Panc1 (cell line): ENCODE results near the gene LYRM1.

ENCODE experiments used
- POLR2AphosphoS5 ChIP-seq: IDR thresholded peaks from 2 replicates; pipeline ENCODE4 v1.6.1; 2012; ENCODE audit warnings: mild to moderate bottlenecking, low read depth, low read length, moderate library complexity
- SIN3A ChIP-seq: IDR thresholded peaks from 2 replicates; pipeline ENCODE4 v1.6.1; 2012; ENCODE audit warnings: low read depth, mild to moderate bottlenecking, low read length, moderate library complexity, borderline replicate concordance; ENCODE audit not compliant: insufficient read depth
- TCF7L2 ChIP-seq: IDR thresholded peaks from 2 replicates; pipeline ENCODE4 v1.6.1; 2011; ENCODE audit warnings: mild to moderate bottlenecking, low read depth, low read length, inconsistent platforms
- TF ChIP-seq, protein P1 (sequence below): fragments of 450-650 bp; IDR thresholded peaks from 2 replicates; pipeline ENCODE4 v1.5.1; 2017; ENCODE audit warnings: mild to moderate bottlenecking
- TF ChIP-seq, protein P2 (sequence below), 2 experiments: IDR thresholded peaks; 2 replicates each; pipeline ENCODE4 v1.6.1; 2011 to 2012; ENCODE audit warnings: low read depth in 2 of 2, control low read depth in 1 of 2, low read length in 1 of 2, mild to moderate bottlenecking in 1 of 2, moderate library complexity in 1 of 2; ENCODE audit not compliant: insufficient read depth in 1 of 2

DNA sequence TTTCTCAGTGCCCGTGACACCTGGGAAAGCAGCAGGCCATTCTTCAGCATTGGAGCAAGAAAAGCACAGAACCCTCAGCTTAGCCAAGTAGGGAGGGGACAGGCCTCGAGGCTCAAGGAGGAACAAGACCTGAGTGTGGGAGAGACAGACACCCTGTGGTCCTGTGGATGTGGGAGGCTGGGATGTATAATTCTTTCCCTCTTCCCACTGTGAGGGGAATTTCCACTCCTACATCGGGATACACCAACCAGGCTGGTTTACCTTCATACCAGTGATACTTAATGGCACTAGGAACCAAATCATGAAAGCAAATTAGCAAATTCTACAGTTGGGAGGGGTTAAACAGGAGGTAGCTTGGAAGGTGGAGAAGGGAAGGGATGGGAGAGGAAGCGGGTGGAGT lies 41.7 kb downstream of the LYRM1 start:
- TF ChIP-seq, protein P1, sequence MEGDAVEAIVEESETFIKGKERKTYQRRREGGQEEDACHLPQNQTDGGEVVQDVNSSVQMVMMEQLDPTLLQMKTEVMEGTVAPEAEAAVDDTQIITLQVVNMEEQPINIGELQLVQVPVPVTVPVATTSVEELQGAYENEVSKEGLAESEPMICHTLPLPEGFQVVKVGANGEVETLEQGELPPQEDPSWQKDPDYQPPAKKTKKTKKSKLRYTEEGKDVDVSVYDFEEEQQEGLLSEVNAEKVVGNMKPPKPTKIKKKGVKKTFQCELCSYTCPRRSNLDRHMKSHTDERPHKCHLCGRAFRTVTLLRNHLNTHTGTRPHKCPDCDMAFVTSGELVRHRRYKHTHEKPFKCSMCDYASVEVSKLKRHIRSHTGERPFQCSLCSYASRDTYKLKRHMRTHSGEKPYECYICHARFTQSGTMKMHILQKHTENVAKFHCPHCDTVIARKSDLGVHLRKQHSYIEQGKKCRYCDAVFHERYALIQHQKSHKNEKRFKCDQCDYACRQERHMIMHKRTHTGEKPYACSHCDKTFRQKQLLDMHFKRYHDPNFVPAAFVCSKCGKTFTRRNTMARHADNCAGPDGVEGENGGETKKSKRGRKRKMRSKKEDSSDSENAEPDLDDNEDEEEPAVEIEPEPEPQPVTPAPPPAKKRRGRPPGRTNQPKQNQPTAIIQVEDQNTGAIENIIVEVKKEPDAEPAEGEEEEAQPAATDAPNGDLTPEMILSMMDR = no peak
- TF ChIP-seq SIN3A = no peak
- no peak for TF ChIP-seq POLR2AphosphoS5
- TF ChIP-seq, protein P2, sequence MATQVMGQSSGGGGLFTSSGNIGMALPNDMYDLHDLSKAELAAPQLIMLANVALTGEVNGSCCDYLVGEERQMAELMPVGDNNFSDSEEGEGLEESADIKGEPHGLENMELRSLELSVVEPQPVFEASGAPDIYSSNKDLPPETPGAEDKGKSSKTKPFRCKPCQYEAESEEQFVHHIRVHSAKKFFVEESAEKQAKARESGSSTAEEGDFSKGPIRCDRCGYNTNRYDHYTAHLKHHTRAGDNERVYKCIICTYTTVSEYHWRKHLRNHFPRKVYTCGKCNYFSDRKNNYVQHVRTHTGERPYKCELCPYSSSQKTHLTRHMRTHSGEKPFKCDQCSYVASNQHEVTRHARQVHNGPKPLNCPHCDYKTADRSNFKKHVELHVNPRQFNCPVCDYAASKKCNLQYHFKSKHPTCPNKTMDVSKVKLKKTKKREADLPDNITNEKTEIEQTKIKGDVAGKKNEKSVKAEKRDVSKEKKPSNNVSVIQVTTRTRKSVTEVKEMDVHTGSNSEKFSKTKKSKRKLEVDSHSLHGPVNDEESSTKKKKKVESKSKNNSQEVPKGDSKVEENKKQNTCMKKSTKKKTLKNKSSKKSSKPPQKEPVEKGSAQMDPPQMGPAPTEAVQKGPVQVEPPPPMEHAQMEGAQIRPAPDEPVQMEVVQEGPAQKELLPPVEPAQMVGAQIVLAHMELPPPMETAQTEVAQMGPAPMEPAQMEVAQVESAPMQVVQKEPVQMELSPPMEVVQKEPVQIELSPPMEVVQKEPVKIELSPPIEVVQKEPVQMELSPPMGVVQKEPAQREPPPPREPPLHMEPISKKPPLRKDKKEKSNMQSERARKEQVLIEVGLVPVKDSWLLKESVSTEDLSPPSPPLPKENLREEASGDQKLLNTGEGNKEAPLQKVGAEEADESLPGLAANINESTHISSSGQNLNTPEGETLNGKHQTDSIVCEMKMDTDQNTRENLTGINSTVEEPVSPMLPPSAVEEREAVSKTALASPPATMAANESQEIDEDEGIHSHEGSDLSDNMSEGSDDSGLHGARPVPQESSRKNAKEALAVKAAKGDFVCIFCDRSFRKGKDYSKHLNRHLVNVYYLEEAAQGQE (IDR thresholded peaks at IDR 0.05; ENCODE audit: insufficient read depth in 1 of 2, low read depth in 2 of 2, low read length in 1 of 2) = no peak
- no peak for TF ChIP-seq TCF7L2
